Measurements from ENCODE around the gene ROBO1.

Gene ROBO1

GRCh38 chr3:79453600-79453999 is 314.2 kb downstream of the ROBO1 start:
- Histone ChIP-seq H3K9me3 (ENCODE audit: insufficient read depth, low read length) (no peaks in the 10 kb centered on the region), H3K27me3 (ENCODE audit: low read length) (no peaks in the 10 kb centered on the region), H2AFZ (ENCODE audit: low read depth, low read length, severe bottlenecking) (no peak overlapping the region), H3K4me2 (ENCODE audit: low read depth, low read length, poor library complexity, severe bottlenecking) (no peak overlapping the region), H3K4me3 (ENCODE audit: insufficient read depth, low read length, poor library complexity, severe bottlenecking) (no peak overlapping the region), H3K36me3 (ENCODE audit: low read length) (no peaks in the 10 kb centered on the region), H4K20me1 (ENCODE audit: low read depth, low read length) (no peaks in the 10 kb centered on the region), H3K9ac (ENCODE audit: low read length) (no peak overlapping the region), H3K79me2 (ENCODE audit: insufficient read depth, low read length) (no peaks in the 10 kb centered on the region), H3K27ac (ENCODE audit: low read depth, low read length) (no peak overlapping the region), H3K9me2 (replicated peaks; ENCODE audit: insufficient read depth, low read length) (no peaks in the 10 kb centered on the region), H3F3A (ENCODE audit: insufficient read depth) (no peaks in the 10 kb centered on the region)
- TF ChIP-seq CTCF (IDR thresholded peaks at IDR 0.05; ENCODE audit: insufficient read depth, low read length, poor library complexity, severe bottlenecking) (no peak), EZH2phosphoT487 (conservative IDR thresholded peaks at IDR 0.05; ENCODE audit: low read length) (no peak)

GRCh38 chr3:79436387-79436786 is 331.4 kb downstream of the ROBO1 start:
- H3K9ac ChIP-seq (ENCODE audit: low read length): no peak overlapping the region
- H4K20me1 ChIP-seq (ENCODE audit: low read depth, low read length): no peaks in the 10 kb centered on the region
- H3F3A ChIP-seq (ENCODE audit: insufficient read depth): no peaks in the 10 kb centered on the region
- TF ChIP-seq EZH2phosphoT487 (conservative IDR thresholded peaks at IDR 0.05; ENCODE audit: low read length) (no peak), CTCF (IDR thresholded peaks at IDR 0.05; ENCODE audit: insufficient read depth, low read length, poor library complexity, severe bottlenecking) (no peak)
- H3K36me3 ChIP-seq (ENCODE audit: low read length): no peaks in the 10 kb centered on the region
- H3K27ac ChIP-seq (ENCODE audit: low read depth, low read length): no peak overlapping the region
- no peaks in the 10 kb centered on the region for H3K9me3 ChIP-seq (ENCODE audit: insufficient read depth, low read length)
- no peaks in the 10 kb centered on the region for H3K79me2 ChIP-seq (ENCODE audit: insufficient read depth, low read length)
- no peak overlapping the region for H3K4me3 ChIP-seq (ENCODE audit: insufficient read depth, low read length, poor library complexity, severe bottlenecking)
- H2AFZ ChIP-seq (ENCODE audit: low read depth, low read length, severe bottlenecking): no peak overlapping the region
- no peak overlapping the region for H3K4me2 ChIP-seq (ENCODE audit: low read depth, low read length, poor library complexity, severe bottlenecking)
- no peaks in the 10 kb centered on the region for H3K27me3 ChIP-seq (ENCODE audit: low read length)
- H3K9me2 ChIP-seq (replicated peaks; ENCODE audit: insufficient read depth, low read length): no peaks in the 10 kb centered on the region

- Histone ChIP-seq H3K4me3 (ENCODE audit: insufficient read depth, low read length, poor library complexity, severe bottlenecking) (no peak overlapping the region), H3K9me3 (ENCODE audit: insufficient read depth, low read length) (no peaks in the 10 kb centered on the region), H3K9me2 (replicated peaks; ENCODE audit: insufficient read depth, low read length) (no peaks in the 10 kb centered on the region), H2AFZ (ENCODE audit: low read depth, low read length, severe bottlenecking) (no peak overlapping the region), H3K9ac (ENCODE audit: low read length) (no peak overlapping the region), H3F3A (ENCODE audit: insufficient read depth) (no peaks in the 10 kb centered on the region), H3K27ac (ENCODE audit: low read depth, low read length) (no peak overlapping the region), H3K79me2 (ENCODE audit: insufficient read depth, low read length) (no peaks in the 10 kb centered on the region), H3K4me2 (ENCODE audit: low read depth, low read length, poor library complexity, severe bottlenecking) (no peak overlapping the region), H4K20me1 (ENCODE audit: low read depth, low read length) (no peaks in the 10 kb centered on the region), H3K27me3 (ENCODE audit: low read length) (no peaks in the 10 kb centered on the region), H3K36me3 (ENCODE audit: low read length) (no peaks in the 10 kb centered on the region)
- TF ChIP-seq CTCF (IDR thresholded peaks at IDR 0.05; ENCODE audit: insufficient read depth, low read length, poor library complexity, severe bottlenecking) (no peak), EZH2phosphoT487 (conservative IDR thresholded peaks at IDR 0.05; ENCODE audit: low read length) (no peak)
These were observed 340.7 kb downstream of the ROBO1 start for GRCh38 chr3:79427081-79427480.
